HG02588 (cell line): ENCODE data around the gene GMDS.

Experiments used
- ATAC-seq: cut with Tn5 transposase; IDR thresholded peaks from one replicate; pipeline ENCODE4 v1.9.1; 2021; ENCODE audit warnings: mild to moderate bottlenecking, moderate library complexity; ENCODE audit not compliant: unreplicated experiment

Gene GMDS

DNA sequence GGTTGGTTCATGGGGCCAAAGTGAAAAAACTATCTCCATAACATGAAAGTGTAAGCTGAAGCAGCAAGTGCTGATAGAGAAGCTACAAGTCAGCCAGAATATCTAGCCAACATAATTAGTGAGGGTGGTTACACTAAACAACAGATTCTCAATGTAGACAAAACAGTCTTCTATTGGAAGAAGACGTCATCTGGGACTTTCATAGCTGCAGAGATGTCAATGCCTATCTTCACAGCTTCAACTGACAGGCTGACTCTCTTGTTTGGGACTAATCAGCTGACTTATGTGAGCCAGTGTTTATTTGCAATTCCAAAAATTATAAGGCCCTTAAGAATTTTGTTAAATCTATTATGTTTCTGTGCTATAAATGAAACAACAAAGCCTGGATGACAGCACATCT lies 63.2 kb downstream of the GMDS start:
- ATAC-seq = no peak

DNA sequence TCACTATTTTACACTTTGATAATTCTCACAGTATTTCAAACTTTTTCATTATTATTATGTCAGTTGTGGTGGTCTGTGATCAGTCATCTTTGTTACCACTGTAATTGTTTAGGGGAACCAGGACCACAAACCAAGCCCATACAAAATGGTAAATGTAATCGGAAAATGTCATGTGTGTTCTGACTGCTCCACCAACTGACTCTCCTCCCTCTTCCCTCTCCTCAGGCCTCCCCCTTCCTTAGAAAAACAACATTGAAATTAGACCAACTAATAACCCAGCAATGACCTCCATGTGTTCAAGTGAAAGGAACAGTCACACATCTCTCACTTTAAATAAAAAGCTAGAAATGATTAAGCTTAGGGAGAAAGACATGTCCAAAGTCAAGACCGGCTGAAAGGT lies 63.8 kb downstream of the GMDS start:
- ATAC-seq = no peak

DNA sequence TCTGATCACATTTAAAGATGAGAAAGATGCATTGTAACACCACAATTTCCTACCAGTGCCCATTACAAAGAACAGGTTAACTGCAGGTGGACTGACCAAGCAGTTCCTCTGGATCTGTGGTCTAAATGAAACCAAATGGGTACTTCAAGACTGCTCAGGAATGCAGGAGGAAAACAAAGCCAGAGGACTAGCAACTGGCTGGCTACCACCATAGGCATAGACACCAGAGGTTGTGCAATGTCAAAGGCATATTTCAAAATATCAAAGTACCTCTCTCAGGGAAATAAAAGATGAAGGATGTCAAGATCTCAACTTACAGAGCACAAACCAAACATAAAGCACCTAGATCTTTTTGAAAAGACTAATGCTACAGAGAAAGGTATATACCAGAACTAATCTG lies 65.5 kb downstream of the GMDS start:
- no peak for ATAC-seq

DNA sequence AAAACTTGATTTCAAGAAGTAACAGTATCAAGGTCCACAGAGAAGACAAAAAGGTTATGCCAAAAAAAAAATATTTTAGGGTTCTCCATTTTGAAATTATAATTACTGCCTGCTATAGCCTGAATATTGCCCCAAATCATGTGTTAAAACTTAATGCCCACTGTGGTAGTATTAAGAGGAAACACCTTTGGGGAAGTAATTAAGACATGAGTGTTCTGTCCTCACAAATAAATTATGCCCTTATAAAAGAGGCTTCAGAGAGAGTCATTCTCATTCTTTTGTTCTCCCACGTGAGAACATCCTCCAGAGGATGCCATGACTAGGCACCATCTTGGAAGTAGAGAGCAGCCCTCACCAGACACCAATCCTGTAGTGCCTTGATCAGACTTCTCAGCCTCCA lies 66.2 kb downstream of the GMDS start:
- ATAC-seq = no peak

DNA sequence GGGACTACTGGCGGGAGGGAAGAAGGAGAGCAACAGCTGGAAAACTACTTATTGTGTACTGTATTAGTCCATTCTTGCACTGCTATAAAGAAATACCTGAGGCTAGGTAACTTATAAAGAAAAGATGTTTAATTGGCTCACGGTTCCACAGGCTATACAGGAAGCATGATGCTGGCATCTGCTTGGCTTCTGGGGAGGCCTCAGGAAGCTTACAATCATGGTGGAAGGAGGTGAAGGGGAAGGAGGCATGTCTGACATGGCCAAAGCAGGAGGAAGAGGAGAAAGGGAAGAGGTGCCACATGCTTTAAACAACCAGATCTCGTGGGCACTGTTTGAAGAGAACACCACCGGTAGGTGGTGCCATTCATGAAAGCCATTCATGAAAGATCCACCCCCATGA lies 67.3 kb downstream of the GMDS start:
- ATAC-seq = no peak

DNA sequence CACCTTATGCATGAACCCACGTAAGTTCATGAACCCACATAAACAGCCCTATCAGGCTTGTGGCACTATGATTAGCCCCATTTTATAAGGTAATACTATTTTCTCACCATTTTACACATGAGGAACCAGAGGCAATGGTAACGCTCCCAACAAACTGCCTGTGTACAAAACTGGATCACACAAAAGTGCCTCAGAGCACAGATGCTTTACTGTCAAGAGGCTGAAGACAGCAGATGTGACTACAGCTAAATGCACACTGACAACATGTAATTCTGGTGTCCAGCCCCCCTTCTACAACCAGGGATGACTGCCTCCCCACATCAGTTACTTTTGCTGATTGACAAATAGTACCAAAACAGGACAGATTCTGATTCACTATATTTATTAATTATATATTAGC lies 69.6 kb downstream of the GMDS start:
- ATAC-seq = no peak

DNA sequence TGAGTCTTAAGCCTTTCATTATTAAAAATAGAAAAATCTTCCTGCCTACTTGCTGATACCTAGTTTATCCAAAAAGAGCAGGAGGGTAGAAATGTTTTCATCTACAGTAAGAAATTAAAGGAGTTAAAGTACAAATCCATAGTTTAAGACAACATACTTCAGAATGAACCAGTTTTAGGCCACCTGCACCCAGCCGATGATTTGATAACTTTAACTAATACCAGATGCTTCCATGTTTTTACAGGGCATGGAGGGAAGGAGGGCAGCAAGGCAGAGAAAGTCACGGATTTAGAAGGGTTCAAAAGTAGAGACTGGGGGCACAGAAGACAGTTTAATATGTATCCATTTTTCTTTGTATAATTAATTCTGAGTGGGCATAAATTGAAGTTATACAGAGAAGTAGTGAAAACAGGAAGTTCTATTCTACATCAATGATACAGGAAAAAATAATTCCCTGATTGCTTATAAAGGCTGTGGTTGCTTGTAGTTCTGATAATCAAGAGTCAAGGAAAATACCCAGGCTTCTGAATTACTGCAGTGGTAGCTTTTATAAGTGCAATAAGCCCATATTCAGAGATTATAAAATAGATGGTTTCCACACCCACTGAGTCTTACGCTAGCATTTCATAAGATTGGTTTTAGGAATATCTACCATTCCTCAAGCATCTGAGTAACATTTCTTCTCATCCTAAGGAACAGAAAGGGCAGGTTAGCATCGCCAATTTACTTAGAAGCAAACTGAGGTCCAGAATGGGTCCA lies 72.0 kb downstream of the GMDS start:
- no peak for ATAC-seq

DNA sequence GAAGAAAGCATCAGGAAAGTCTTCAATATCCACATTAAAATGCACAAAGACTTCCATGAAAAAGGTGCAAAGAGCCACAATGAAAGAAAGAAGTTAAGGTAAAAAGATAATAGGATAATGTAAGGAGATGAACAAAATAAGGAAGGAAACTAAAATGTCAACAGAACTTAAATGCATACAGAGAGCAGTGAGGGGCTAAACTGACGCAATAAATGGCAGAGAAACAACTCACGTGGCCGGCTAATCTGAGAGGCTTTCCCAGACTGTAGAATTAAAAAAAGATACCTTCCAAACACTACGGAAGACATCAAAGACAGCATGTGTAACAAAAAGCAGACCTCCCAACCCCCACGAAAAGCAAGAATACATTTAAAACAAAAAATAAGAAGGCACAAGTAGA lies 73.7 kb downstream of the GMDS start:
- no peak for ATAC-seq

DNA sequence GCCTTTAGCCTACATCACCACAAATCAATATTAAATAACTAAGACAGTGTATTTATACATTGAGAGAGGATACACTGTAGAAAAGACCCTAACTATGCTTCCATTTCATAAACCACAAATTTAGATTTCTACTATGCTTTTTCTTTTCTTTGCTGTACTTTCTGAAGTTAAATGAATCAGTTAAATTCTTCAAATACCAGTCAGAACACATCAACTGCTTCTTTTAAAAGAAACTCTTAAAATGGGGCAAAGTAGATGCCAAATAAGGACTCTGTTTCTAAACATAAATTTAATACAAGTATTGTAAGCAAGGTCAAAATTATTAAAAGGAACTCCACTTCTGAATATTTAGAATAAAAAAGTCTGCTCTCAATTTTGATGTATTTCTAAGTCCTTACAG lies 76.9 kb downstream of the GMDS start:
- ATAC-seq = no peak

DNA sequence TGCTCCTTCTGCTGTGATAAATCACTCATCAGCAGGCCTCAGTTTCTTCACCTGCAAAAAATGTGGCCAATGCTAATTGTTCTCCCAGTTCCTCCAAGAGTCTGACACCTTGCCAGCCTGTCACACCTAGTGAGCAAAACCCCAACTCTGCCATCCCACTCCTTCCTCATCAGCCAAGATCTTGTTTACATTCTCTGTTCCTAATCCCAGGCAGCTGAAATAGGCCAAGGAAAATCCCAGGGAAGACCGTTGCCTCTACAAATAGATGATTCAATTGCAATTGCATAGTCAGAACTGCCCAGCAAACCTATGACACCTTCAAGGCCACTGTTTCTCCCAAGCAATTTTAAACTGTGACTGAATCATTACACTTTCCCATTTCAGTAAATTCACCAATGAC lies 78.7 kb downstream of the GMDS start:
- no peak for ATAC-seq

DNA sequence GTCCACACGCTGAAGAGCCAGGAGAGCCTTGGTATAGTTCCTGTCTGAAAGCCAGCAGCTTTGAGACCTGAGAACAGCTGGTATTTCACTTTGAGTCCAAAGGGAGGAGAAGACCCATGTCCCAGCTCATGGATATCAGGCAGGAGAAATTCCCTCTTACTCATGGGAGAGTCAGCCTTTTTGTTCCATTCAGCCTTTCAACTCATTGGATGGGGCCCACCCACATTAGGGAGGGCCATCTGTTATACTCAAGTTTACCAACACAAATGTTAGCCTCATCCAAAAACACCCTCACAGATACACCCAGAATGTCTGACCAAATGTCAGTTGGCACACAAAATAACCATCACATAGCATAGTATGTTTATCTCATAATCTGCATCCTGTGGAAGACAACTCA lies 80.1 kb downstream of the GMDS start:
- ATAC-seq = no peak

DNA sequence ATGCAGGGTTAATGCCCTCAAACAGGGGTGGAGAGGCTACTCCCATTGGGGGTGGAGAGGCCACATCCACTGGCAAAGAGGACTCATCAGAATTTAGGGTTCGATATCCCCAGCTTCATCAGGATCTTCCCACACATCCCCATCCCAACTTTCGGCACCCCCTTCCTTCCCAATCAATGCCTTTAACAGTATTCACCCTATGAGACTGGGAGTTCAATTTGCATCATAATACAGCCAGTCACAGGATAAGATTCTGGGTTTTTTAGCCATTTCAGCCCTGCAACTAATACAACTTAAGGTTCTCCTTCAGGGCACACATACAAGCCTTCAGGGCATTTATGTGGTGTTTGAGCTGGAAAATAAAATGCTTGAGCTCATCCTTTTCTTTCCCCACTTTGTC lies 80.9 kb downstream of the GMDS start:
- no peak for ATAC-seq

DNA sequence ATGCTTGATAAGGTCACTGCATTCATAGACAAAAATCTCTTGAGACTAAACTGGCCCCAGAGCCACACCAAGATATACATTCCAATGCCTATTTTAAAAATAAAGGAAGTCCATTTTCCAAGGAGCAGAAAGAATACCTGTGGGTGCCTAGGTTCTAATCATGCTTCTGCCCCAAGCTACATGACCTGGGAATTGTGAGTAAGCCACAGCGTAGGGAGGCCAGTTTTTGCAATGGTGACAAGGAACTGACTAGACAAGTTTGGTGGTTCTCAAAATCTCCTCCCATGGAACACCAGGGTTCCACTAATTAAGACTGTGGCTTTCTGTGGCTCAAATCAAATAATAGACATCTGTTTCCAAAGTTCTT lies 83.3 kb downstream of the GMDS start:
- ATAC-seq = no peak

DNA sequence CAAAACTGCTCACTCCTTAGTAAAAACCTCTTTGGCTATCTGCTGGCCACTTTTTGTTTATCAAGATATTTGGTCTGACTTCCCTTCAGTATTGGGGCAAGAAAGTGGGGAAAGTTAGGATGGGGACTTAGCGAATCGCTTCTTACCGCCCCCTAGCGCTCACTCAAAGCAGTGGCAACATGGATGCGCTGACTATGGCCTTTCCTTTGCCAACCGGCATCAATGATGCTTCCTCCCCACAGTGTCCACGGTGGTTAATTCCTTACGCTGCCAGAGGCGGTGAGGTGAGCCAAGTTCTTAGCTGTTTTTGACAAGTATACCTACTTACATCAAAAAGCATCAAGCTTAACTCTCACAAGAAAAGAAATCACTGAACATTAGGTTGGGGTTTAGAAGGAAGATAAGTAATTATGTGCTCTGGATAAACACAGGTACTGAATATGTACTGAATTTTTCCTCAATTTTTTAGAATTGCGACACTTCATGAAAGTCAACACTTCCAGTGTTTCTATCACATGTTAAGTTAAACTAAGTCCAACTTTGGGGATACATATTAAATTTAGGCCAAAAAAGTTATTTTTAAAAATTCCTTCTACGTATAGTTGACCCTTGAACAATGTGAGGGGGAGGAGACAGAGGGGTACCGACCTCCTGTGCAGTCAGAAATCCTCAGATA lies 86.7 kb downstream of the GMDS start:
- no peak for ATAC-seq

DNA sequence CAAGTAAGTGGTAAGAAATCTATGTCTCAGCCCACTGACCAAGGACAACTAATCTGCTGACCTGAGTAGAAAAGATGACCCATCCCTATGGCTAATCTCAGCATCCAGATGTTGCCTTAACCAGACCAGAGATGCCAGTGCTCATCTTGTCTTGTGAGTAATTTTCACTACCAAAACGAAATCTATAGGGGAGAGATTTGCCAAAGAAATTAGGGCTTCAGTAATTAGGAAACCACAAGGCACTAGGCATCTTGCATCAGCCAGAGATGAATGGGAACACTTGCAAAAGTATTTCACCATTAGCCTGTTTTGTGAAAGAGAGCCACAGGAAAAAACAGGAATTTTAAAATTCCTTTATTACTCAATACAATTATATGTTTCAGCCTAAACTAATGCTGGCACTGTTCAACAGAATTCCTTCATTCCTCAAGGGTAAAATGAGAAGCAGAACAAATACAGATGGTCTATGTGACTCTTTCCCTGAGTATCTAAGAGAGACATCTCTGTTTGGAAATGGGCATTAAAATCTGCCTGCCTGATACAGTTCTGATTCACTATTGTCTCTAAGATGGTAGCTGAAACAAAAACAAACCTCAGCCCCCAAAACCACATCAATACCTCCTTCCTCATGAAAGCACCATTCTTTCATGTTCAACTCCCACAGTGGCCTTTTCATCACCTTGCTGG lies 87.8 kb downstream of the GMDS start:
- no peak for ATAC-seq

DNA sequence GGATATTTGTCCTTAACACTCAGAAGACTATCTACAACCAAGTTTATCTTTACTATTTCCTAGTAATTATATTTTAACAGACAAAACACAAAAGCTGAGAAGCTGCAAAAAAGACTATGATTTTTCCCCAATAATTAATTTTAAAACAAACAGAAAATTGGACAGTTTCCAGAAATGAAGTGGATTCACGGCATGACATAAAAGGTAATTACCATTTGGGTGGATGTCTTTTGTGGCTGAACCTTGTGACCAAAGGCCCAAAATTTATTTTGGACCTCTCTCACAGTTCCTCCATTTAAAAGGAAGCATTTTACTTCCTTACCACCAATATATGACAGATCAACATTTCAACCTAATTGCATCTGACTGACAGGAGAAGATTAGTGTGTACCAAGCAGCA lies 90.2 kb downstream of the GMDS start:
- no peak for ATAC-seq

DNA sequence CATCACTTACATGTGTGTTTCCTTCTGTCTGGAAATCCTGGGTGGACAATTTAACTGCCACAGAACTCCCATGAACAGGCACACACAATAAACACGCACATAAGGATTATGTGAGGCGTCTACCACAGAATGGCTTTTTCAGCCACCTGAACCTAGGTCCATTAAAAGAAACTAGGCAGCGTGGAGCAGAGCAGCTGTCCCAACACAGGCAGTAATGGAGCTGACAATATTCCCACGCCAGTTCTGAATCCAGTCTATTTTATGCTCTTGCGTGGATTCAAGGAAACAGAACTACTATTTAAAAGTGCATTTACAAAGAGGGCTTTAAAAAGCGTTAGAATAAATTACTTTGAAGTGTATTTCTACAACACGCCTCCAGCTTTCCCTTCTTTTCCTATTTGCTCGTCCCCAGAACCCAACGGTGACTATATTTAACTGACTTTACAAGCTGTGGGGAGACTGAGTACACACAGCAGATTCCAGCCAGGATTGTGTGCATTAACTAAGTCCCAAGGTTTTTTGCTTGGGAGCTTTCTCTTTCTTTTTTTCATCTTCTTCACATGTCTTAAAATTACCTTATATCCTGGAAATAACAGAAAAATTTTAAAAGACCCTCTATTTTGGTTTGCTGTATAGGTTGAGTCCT lies 95.9 kb downstream of the GMDS start:
- ATAC-seq = no peak

DNA sequence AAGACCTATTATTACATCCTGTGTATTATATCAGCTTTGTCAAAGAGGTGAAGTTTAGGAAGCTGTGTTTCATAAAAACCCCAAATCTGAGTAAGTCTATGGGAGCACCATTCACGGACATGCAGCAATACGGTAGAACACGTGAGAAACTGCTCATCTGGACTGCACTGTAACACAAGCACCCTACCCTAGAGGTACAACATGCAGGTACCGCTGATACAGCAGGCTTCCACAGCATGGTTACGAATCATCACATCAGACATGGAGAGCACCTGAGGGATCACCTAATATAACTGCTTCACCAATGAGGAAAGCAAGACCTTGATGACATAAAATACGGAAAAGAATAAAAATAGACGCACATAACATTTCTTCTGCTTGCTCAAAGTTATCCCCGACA lies 96.7 kb downstream of the GMDS start:
- no peak for ATAC-seq

DNA sequence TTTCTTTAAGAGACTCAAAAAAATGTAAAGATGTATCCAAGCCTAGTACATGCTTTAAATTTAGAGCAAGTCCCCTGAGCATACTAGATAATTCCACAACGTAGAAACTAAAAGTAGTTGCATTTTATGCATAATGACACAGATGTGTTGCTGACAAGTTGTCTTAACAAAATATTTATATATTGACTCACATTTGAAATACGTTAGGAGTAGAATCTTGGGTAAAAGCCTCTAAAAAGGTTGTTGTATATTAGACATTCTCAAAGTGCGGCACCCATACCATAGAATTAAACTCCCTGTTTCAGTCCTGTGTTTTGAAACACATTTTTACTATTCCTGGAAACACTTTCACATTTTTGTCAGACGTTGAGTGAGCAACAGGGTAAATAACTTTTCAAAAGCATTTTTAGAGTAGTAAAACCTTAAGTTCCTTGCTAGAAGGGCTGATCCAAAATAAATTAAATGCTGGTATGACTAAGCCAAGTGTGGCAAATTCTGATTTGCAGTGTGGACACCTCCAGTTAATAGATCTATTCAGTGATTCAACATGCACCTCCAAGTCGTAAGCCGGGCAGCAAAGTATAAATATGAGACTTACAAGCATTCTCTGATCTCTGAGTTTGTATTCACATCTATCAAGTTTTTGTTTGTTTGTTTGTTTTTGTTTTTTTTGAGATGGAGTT lies 97.5 kb downstream of the GMDS start:
- ATAC-seq = no peak

DNA sequence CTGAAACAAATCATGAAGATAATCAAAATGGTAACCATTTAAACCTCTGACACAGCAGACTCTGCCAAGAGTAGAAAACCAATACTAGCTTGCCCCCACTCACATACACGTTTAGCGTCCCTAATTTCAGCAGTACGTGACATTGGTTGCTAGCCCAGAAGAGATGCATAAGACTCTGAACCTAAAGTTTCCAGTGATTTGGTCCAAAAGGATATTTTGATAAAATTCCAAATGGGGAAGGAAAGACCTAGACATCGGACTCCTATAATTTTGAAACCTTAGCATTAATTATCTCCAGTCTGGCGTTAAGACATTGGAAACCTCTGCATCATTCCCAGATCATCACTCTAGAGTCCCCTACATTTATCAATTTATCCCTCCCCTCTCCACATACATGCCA lies 98.1 kb downstream of the GMDS start:
- ATAC-seq = no peak

DNA sequence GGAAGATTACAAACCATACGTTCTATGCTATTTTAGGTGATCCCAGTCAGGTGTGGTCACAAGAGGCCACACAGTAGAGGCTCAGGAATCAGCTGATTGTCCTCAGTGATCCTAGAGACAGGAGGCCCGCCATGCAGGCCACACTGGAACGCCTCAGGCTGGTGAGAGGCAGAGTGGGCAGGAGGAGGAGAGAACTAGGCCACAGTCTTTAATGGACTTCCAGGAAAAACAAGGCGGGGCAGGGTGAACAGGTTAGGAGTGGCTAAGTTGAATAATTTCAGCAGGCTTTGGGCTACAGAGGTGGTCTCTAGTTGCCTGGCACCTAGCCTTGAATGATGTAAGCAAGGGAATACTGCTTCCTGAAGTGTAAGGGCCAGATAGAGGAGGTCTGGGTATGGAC lies 101.2 kb downstream of the GMDS start:
- no peak for ATAC-seq
